Stimulated activated CD4-positive, alpha-beta T cell treated with anti-CD3 and anti-CD28 coated beads, TNF-alpha, amount 100 ng/mL, for 24 hours (primary cell): Measurements from ENCODE around the gene CIAO2A.
"Not testable (repeated sequence)": the region's sequence is repeated elsewhere in the genome, so short reads cannot be mapped to it uniquely, and the experiment has no call there.

Source experiments
- DNase-seq, 3 experiments: peaks; one replicate each; pipeline ENCODE4 v3.0.0-alpha.2; 2020; ENCODE audit warnings: low read depth in 3 of 3

The CIAO2A gene

DNA sequence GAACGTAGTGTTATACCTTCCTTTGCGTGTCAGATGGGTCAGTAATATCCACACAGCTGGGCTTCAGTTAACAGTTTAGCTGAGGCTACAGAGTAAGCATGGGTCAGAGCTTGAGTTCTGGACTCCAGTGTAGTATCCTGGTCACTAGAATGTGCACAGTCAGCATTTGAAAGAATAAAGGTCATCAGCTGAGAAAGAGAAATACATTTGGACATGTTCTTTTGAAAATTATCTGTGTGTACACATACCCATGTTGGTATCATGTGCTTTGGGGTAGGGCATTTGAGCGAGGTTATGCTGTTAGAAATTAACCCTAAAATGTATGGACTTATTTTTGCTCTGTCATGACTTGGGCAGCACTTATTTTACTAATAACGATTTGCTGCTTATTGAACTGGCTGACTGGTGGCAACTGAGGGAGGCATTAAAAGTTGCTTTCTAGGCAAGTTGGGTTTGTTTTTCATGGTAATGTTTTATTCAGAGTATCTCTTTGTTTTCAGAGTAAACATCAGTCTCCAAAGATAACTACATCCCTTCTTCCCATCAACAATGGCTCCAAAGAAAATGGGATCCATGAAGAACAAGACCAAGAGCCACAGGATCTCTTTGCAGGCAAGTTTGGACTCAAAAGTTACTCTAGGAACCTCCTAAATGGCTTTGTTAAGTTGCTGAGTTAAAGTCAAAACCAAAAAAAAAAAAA, 18.6 kb upstream of the CIAO2A start:
- no peak for DNase-seq

DNA sequence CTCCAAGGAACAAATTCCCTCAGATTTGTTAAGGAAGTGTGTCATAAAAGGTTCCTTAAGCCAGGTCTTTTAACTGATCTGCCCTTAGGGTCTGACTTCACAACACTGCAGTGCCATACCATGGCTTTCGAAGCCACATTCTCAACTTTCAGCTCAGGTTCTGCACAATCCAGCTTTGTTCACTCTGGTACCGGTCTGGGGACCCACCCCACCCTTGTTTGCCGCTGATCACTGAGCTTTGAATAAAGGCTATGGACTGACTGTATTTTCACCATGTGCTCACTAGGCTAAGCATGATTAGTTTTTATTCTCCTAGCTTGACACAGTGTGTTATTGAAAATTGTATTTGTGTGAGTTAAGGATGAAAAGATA, 18.0 kb upstream of the CIAO2A start:
- DNase-seq: no peak

DNA sequence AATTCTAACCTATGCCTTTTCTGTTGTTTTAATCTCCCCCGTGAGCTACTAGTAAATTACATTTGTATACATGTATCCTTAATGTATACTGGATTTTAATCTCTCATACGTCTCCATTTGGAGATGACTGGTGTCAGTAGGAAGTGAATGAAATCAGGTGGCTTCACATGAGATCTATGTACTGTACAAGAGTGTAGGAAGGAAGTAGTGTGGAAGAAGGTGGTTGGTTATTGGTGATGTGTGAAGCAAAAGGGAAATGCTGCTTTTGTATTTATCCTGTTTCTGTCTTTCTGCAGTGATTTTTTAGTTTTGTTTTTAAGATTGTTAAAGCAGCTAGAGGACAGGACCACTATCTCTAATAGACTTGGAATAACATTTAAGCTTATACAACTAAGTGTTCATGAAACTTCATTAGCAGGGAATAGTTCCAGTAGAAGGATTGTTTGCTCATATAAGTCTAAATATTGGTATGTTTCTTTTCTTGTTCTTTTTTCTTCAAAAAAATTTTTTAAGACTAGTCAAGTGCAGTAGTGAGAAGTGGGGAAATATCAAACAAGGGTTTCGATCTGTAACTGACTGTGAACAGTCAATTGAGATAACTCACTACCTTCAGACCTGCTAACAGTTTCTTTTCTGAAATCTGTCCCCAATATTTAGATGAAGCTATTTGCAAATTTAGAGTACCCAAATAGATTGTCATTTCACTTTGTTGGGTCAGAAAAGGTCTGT, 17.5 kb upstream of the CIAO2A start:
- DNase-seq: no peak

DNA sequence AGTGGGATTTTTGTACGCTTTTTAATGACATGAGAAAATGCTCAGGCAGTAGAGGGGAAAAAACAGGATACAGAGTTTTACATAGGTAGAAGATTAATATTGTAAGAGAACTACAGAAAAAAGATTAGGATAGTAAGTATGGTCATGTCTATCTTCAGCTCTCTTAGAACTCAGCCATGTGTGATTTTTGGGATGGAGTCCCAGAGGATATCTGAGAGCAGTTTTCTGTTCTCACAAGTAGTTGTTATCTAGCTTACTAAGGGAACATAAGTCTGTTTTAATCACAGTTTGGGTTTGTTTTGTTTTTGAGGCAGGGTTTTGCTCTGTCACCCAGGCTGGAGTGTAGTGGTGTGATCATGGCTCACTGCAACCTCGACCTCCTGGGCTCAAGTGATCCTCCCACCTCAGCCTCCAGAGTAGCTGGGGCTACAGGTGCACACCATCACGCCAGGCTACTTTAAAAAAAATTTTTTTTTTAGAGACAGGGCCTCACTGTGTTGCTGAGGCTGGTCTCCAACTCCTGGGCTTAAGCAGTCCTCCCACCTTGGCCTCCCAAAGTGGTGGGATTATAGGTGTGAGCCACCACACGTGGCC, 16.6 kb upstream of the CIAO2A start:
- DNase-seq: not testable (repeated sequence)

DNA sequence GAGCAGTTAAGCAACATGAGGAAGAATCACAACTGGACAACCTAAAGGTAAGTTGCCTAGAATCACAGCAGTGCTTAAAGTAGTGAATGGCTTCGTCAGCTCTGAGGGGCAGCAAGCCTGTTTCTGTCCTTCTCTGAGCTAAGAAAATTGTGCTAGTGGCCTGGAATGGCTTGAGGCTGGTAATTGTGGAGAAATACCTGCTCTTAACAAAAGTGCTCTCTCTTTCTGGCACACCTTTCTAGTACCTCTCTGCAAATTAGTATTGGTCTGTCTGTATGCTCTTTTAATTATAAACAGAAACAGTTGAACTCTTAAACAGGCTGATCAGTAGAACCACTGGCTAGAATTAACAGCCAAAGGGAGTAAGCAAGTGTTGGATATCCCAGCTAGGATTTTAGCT, 13.7 kb upstream of the CIAO2A start:
- DNase-seq: no peak

DNA sequence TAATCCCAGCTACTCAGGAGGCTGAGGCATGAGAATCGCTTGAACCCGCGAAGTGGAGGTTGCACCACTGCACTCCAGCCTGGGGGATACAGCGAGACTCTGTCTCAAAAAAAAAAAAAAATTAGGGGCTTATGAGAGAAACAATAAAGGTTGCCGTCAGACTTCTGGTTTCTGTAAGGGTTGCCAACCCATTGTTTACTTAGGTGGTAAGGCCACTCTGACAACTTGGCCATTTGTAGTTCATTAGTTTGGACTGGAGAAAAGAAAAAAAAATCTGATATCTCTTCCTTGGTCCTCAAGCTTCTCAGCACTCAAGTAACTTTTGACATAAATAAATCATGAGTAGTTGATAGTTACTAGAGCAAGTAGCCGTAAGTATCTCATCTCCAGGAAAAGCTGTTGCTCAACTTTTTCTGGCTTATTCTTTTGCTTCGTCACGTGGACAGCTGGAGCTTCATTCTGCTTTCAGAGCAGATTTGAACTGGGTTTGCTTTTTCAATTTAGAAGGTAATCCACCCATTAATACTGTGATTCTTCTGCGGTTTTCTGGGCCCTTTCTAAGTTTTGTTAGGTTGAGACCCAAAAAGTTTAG, 11.6 kb upstream of the CIAO2A start:
- DNase-seq: no peak

DNA sequence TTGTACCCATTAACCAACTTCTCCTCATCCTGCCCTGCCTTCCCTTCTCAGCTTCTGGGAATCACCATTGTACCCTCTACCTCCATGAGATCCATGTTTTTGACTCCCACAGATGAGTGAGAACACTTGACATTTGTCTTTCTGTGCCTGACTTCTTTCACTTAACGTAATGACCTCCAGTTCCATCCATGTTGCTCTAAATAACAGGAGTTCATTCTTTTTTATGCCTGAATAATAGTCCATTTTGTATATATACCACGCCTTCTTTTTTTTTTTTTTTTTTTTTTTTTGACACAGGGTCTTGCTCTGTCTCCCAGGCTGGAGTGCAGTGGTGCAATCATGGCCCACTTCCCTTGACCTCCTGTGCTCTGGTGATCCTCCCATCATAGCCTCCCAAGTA, 8.9 kb upstream of the CIAO2A start:
- DNase-seq: no peak

DNA sequence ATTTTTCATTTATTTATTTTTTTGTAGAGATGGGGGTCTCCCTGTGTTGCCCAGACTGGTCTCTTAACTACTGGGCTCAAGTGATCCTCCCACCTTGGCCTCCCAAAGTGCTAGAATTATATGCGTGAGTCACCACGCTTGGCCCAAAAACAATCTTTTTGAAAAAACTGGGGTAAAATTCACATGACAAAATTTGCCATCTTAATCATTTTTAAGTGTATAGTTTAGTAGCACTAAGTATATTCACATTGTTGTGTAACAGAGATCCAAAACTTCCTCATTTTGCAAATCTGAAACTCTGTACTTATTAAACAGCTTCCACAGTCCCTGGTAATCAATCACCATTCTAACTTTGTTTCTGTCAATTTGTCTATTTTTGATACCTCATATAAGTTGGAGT, 7.3 kb upstream of the CIAO2A start:
- no peak for DNase-seq

DNA sequence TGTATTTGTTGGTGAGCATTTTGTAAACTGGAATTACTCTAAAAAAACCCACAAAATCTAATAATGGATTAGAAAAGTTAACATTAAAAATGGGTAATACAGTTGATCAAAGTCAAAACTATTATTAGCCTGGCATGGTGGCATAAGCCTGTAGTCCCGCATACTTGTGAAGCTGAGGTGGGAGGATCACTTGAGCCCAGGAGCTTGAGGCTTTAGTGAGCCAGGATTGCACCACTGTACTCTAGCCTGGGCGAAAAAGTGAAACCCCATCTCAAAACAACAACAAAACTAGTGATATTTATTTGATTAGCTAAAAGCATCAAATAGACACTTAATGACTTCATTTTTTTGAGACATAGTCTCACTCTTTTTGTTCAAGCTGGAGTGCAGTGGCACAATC, 5.7 kb upstream of the CIAO2A start:
- DNase-seq: no peak

DNA sequence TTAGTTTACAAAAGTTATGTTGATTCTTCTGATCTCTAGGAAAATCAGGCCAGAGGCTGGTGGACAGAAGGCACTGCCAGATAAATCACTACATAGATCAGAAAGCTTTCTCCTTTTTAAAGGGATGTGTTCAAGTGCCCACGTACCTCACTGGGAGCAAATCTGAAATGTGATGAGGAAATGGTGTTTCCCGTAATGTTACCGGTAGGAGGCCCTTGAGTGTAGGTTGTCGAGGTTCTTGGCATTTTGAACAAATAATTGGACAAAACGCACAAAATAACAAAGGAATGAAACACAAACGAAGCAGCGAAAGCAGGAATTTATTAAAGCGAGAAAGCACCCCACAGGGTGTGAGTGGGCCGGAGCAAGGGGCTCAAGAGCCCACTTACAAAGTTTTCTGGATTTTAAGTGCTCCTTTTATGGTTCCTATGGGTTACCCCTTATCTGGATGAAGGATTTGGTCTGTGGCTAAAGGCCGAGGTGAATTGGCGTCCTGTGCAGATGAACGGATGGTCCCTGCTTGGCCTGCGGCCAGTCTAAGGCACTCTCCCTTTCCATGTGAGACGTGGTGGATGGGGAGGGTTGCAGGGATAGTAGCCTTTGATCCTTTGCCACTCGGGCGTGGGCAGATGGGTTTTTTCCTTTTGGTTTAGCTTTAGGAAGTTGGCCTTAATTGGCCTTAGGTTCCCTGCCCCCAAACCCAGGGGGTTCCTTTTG, 3.2 kb upstream of the CIAO2A start:
- no peak for DNase-seq

DNA sequence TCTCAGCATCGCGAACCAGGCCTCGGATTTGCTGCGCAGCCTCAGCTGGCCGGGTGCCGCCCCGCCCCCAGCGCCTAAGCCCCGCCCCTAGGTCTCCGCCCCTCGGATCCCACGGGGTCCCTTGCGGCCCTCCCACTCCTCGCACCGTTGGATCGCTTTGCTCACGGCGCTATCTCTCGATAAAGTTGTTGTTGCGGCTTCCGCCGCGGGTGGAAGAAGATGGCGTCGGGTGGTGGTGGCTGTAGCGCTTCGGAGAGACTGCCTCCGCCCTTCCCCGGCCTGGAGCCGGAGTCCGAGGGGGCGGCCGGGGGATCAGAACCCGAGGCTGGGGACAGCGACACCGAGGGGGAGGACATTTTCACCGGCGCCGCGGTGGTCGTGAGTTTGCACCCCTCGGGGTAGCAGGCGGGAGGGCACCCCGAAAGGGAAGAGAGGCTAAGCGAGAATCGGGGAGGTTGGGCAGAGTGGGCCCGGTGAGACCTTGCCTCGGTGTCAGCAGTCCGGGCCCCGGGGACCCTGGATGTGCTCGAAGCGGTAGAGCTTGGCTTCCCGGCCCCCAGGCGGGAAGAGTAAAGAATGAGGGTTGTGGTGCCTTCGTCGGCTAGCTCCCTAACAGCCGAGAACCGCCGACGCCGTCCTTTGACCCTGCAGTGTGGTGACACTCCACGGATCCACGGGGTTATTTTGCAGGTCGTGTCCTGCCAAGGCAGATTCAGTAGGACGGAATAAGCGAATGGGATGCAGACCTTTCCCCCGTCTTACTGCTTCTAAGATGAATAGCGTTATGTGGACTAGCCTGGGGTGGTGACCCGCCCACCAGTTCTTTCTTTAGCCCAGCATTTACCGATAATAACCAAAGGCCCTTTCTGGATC, 2.4 kb upstream of the CIAO2A start, which contains the start of gene SNX1:
TSS of gene SNX1 (plus strand) at position 188 of the 873 bp plus-strand sequence. CDS start at position 220, 32 bp downstream.
- DNase-seq: peak; percentile 88 to 98 (median 98)

DNA sequence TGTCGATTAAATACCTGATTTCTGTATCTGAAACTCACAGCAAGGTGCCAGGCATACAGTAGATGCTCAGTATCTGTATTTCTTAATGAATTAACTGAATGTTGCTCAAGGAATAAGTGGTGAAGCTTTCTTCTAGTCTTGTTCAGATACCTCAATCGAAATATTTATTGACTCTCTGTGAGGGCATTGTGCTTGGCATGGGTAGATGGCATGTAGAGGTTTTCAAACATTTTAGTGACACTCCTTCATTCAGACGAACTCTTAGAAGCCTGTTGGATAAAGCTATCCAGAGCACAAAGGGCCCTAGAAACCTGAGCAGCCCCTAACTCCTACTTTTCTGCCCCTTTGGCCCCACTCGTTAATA, 1.8 kb upstream of the CIAO2A start:
- DNase-seq: no peak

DNA sequence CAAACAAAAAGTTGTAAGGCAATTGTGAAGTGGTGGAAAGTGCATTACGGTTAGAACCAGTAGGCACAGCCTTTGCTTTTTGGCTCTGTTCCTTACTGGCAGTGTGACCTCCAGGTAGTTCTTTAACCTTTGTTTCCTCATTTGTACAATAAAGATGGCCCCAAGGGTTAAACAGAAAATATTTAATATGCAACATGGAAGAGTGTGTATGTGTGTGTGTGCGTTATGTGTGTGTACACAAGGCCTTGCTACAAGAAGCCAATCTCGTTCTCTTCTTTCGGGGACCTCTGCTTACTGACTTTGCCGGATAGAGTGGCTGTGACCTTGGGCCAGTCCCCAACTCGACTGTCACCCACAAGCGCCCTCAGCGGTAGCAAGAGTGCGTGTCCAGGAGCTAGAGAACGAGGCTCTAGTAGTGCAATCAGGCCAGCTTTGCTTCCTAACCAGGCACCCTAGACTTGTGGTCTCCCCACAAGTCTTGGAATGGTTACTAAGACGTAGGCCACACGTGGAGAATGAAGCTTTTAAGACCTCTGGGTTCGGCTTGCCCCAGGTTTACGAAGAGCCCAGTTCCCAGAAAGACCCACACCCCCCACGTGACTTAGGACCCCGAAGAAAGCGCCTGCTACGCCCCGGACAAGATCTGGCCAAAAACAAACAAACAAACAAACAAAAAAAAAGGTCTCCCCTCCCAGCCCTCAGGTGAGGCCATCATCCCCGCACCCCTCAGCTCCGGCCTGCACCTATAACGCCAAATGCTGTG, 593 bp downstream of the CIAO2A start:
- peak in 2 of 3 experiments; percentile 5 to 28 for DNase-seq

DNA sequence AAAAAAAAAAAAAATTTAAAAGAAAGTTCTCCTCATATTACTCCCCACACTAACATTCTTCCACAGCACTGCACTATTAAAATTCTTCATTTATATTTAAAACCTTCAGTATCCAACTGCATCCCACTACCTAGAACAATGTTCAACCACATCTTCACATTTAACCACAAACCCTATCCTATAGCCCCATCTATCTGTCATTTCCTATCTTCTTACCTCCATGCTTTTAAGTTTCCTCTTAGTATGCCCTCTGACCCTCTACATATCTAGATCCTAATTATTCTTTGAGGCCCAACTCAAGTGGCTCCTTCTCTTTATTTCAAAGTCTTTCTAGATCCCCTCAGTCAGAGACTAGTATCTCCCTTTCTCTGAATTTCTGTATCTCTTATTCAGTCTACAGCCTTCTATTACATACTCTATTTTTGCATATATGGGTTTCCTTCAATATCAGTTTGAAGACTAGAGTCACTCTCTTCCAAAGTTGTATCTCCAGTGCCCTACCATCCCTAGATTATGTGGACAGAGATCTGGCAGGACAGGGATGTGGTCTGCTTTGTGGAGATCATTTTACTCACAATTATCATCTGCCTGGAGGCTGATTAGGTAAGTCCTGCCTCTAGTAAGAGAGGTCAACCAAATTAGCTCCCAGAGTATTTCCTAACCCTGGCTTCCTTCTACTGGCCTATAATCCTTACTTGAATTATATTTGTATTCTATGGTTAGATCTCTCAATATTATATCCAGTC, 1.4 kb downstream of the CIAO2A start:
- no peak for DNase-seq

DNA sequence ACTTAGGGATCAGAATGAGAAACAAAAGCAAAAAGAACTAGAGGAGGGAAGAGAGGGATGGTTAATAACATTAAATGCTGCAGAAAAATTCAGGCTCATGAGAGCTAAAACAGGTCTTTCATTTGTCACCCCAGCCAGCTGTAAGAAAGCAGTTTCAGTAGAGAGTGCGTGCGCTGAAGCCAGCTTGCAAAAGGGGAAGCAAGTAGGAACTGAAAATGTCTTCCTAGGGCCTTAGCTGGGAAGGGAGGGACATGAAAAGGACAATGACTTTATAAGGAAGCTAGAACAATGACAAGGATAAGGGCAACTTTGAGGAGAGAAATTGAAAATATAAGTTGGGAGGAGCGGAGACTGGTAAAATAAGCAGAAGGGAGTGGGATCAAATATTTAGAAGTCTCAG, 3.1 kb downstream of the CIAO2A start:
- DNase-seq: no peak

DNA sequence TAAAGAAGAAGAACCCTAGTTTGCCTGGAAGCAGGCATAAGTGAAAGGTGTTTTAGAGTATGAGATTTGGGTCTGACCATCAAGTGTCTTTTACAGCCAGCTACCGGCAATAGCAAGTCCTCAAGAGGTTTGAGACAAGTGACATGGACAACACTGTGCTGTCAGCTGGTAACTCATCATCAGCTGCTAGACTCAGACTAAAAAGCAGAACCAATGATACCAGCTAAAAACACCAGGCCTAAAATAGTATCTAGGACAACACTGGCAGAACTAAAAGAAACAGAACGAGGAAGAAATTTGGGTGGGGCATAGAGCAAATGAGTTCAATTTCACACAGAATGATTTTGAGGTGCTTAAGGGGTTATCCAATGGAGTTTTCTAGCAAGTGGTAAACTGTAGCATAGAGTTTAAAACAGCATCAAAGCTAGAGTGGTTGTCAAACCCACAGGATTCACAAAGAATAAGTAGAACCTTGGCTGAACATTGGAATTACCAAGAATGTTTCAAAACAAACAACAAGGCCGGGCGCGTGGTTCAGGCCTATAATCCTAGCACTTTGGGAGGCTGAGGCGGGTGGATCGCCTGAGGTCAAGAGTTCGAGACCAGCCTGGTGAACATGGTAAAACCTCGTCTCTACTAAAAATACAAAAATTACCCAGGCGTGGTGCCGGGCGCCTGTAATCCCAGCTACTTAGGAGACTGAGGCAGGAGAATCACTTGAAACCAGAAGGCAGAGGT, 3.9 kb downstream of the CIAO2A start:
- DNase-seq: no peak

DNA sequence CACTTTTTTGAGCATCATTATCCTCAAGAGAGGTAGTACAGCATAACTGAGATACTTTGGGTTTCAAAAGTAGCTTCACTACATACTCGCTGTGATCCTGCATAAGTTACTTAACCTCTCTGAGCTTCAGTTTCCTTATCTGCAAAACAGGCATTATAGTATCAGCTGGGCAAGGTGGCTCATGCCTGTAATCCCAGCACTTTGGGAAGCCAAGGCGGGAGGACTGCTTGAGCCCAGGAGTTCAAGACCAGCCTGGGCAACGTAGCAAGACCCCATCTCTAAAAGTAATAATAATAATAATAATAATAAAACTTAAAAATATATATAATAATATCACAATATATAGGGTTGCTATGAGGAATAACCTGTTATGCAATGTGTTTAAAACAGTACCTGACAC, 10.9 kb downstream of the CIAO2A start:
- no peak for DNase-seq

DNA sequence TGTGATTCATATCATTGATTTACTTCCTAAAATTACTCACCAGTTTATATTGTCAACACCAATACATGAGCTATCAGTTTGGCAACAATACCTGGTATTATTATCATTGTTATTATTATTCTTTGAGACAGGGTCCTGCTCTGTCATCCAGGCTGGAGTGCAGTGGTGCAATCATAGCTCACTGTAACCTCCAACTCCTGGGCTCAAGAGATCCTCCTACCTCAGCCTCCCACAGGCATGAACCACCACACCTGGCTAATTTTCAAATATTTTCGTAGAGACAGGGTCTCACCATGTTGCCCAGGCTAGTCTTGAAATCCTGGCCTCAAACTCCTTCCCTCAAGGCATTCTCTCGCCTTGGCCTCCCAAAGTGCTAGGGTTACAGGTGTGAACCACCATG, 20.1 kb downstream of the CIAO2A start:
- DNase-seq: not testable (repeated sequence)

DNA sequence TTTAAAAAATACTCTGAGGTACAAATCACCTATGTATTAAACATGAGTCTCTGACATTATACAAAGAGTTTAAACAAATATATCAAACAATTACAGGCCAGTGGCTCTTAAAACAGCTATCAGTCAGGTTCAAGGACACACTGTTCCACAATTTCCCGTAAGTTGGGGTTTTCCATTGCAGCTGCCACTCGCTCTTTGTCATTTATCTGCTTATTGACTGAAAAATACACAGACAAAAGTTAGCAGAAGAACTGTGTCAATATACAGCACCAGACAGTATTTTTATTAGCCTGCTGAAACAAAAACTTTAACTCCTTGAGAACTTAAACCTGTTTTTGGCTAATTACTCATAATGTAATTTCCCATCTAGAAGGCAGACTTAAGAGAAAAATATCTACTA, 20.8 kb downstream of the CIAO2A start:
- DNase-seq: no peak
